ENCODE data around the gene BICD2. TPM values are rescaled to one million over a fixed set of nuclear protein-coding genes. Genes with fewer than 3 reads are reported as not detected.

BICD2 gene
- total and polyA plus RNA-seq, 4 donors, result 13.8 to 33.2 (median 26.4) TPM

DNA sequence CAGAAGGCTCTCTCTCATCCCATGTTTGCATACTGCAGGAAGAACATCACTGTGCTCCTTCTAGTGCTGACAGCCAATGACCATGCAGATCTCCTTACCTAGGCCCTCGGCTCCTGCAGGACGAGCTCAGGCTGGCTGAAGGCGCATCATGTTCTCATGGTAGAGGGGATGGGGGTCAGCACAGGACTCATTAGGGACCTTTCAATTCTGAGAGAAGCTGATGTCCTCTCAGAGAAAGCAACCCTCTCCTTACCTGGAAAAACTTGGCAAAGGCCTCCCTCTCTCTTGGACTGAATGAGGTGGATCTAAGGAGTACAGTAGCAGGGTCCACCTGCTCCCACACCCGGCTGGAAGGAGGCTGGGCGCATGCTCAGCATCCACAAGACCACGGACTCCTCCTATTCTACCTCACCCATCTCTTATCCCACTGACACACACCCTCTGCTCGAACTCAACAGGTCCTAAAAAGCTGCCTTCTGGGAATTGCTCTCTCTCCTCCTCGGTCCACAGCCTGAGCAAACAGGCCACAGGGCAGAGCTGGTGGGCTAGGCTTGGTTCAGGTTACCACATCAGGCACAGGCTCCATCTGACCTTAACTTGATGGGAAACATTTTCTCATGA, 97.6 kb downstream of the BICD2 start:
- WGBS, 2 donors, result 83 to 97% methylated on average over 8 of the region's 8 CpGs
- TF ChIP-seq, protein P1, sequence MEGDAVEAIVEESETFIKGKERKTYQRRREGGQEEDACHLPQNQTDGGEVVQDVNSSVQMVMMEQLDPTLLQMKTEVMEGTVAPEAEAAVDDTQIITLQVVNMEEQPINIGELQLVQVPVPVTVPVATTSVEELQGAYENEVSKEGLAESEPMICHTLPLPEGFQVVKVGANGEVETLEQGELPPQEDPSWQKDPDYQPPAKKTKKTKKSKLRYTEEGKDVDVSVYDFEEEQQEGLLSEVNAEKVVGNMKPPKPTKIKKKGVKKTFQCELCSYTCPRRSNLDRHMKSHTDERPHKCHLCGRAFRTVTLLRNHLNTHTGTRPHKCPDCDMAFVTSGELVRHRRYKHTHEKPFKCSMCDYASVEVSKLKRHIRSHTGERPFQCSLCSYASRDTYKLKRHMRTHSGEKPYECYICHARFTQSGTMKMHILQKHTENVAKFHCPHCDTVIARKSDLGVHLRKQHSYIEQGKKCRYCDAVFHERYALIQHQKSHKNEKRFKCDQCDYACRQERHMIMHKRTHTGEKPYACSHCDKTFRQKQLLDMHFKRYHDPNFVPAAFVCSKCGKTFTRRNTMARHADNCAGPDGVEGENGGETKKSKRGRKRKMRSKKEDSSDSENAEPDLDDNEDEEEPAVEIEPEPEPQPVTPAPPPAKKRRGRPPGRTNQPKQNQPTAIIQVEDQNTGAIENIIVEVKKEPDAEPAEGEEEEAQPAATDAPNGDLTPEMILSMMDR (IDR thresholded peaks at IDR 0.05; ENCODE audit: control extremely low read depth, extremely low read depth), result no peak
- Histone ChIP-seq H3K4me1 (ENCODE audit: control insufficient read depth in 5 of 5, insufficient read depth in 5 of 5, low read length in 5 of 5) (peaks cover 0 to 19% (median 5%) of the 10 kb centered on the region in 5 donors), H3K9me3 (ENCODE audit: control insufficient read depth in 4 of 4, insufficient read depth in 3 of 4, low read length in 3 of 4) (no peaks in the 10 kb centered on the region), H3K9ac (ENCODE audit: insufficient read depth in 1 of 2, low read length in 2 of 2) (no peak overlapping the region), H3K27ac (ENCODE audit: low read depth in 1 of 2, low read length in 1 of 2) (no peak overlapping the region), H3K36me3 (ENCODE audit: control insufficient read depth in 4 of 4, insufficient read depth in 4 of 4, low read length in 4 of 4) (peaks cover 0 to 14% (median 7%) of the 10 kb centered on the region in 4 donors), H3K27me3 (ENCODE audit: control insufficient read depth in 3 of 3, insufficient read depth in 3 of 3, low read length in 2 of 3) (no peaks in the 10 kb centered on the region), H3K4me3 (no peak overlapping the region)
- no peak for ATAC-seq (ENCODE audit: insufficient read depth, low FRiP score)
- no peak for DNase-seq

DNA sequence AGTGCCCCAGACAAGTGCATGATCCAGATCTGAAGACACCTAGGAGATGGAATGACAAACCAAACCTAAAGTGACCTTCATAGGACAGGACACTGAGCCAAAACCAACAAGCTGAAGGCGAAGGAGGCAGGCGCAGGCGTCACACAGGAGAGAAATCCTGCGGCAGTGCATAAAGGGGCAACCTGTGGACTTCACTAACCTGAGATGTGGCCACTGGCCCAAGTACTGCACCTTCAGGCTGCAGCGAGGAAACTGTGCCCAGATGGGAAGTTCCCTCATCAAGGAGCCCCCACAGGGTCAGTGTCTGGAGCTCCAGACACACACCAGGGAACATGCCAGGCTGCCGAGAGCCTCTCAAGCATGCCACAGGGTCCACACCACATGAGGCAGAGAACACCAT, 98.4 kb downstream of the BICD2 start:
- 94 to 99% methylated on average over 6 of the region's 6 CpGs for WGBS, 2 donors
- Histone ChIP-seq H3K27me3 (ENCODE audit: control insufficient read depth in 3 of 3, insufficient read depth in 3 of 3, low read length in 2 of 3) (no peaks in the 10 kb centered on the region), H3K9ac (ENCODE audit: insufficient read depth in 1 of 2, low read length in 2 of 2) (no peak overlapping the region), H3K4me1 (ENCODE audit: control insufficient read depth in 5 of 5, insufficient read depth in 5 of 5, low read length in 5 of 5) (peaks cover 0 to 16% (median 5%) of the 10 kb centered on the region in 5 donors), H3K27ac (ENCODE audit: low read depth in 1 of 2, low read length in 1 of 2) (no peak overlapping the region), H3K9me3 (ENCODE audit: control insufficient read depth in 4 of 4, insufficient read depth in 3 of 4, low read length in 3 of 4) (no peaks in the 10 kb centered on the region), H3K4me3 (no peak overlapping the region), H3K36me3 (ENCODE audit: control insufficient read depth in 4 of 4, insufficient read depth in 4 of 4, low read length in 4 of 4) (peaks cover 0 to 17% (median 7%) of the 10 kb centered on the region in 4 donors)
- DNase-seq, result no peak
- TF ChIP-seq, protein P1 (IDR thresholded peaks at IDR 0.05; ENCODE audit: control extremely low read depth, extremely low read depth), result no peak
- ATAC-seq (ENCODE audit: insufficient read depth, low FRiP score), result no peak

DNA sequence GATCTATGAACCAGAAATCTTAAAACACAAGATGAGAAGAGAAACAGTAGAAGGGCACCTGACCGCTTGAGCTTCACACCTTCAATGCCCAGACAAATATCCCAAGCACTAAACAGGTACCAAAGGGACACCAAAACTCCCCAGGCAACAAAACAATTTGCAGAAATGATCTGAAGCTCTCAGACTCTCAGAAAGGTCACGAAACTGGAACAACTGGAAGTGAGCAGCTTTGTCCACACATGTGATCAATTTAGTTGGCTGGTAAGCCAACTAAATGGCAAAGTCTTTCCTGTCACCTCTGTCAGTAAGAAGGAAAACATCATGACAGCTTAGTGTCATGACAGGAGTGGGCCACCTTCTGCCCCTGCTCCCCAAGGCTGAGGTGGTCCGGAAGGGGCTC, 98.8 kb downstream of the BICD2 start:
- TF ChIP-seq, protein P1 (IDR thresholded peaks at IDR 0.05; ENCODE audit: control extremely low read depth, extremely low read depth), result no peak
- ATAC-seq (ENCODE audit: insufficient read depth, low FRiP score) (no peak), DNase-seq (no peak)
- H3K4me3 ChIP-seq, result no peak overlapping the region
- peaks cover 0 to 12% (median 7%) of the 10 kb centered on the region in 5 donors for H3K4me1 ChIP-seq (ENCODE audit: control insufficient read depth in 5 of 5, insufficient read depth in 5 of 5, low read length in 5 of 5)
- no peaks in the 10 kb centered on the region for H3K9me3 ChIP-seq (ENCODE audit: control insufficient read depth in 4 of 4, insufficient read depth in 3 of 4, low read length in 3 of 4)
- no peak overlapping the region for H3K9ac ChIP-seq (ENCODE audit: insufficient read depth in 1 of 2, low read length in 2 of 2)
- 92 to 96% methylated on average over 3 of the region's 3 CpGs for WGBS, 2 donors
- peaks cover 0 to 17% (median 7%) of the 10 kb centered on the region in 4 donors for H3K36me3 ChIP-seq (ENCODE audit: control insufficient read depth in 4 of 4, insufficient read depth in 4 of 4, low read length in 4 of 4)
- H3K27ac ChIP-seq (ENCODE audit: low read depth in 1 of 2, low read length in 1 of 2), result no peak overlapping the region
- no peaks in the 10 kb centered on the region for H3K27me3 ChIP-seq (ENCODE audit: control insufficient read depth in 3 of 3, insufficient read depth in 3 of 3, low read length in 2 of 3)
